RWPE1 (cell line): ENCODE data around the gene FAM237B.
A peak's percentile ranks its signal among the peaks of the same experiment; 100 is the strongest.

Source experiments
- CTCF ChIA-PET: fragments of 350-600 bp; sonication (Branson Sonifier 250); formaldehyde crosslinking; extraction: SDS; loops from one replicate; lab custom pipeline; 2021; lab: Yijun Ruan, JAX
- POLR2A ChIA-PET: fragments of 400-600 bp; formaldehyde crosslinking; extraction: SDS; loops from one replicate; lab custom pipeline; 2020; ENCODE audit warnings: antibody characterized with exemption; ENCODE audit not compliant: low non-redundant PET; lab: Yijun Ruan, JAX
- DNase-seq: peaks from one replicate; pipeline ENCODE4 v3.0.0; 2012; ENCODE audit warnings: low spot score
- H3K27ac ChIP-seq: fragments of 450-650 bp; 2 replicates; pipeline ENCODE4 v1.5.1; 2017
- CTCF ChIP-seq: fragments of 450-650 bp; conservative IDR thresholded peaks from 2 replicates; pipeline ENCODE4 v1.5.1; 2017; ENCODE audit warnings: low read depth, mild to moderate bottlenecking

Gene FAM237B

GRCh38 chr7:90322837-90323236, 1.7 kb upstream of the FAM237B start:
- ChIA-PET POLR2A (no interaction called here), CTCF (interaction anchor here (1.4 kb wide), 1 partner anchor 11 kb away, joined by 5 read pairs; no protein-coding TSS in a partner anchor)
- TF ChIP-seq CTCF, result no peak
- no peak overlapping the region for H3K27ac ChIP-seq
- no peak for DNase-seq

GRCh38 chr7:90320418-90320800, 695 bp downstream of the FAM237B start:
- no peak overlapping the region for H3K27ac ChIP-seq
- no peak for TF ChIP-seq CTCF
- ChIA-PET POLR2A (no interaction called here), CTCF (interaction anchor here (0.6 to 1.1 kb wide), 3 partner anchors 100 to 1052 kb away, joined by 3 to 6 read pairs (median 4); no protein-coding TSS in a partner anchor)
- DNase-seq, result no peak

- no peak overlapping the region for H3K27ac ChIP-seq
- DNase-seq, result no peak
- ChIA-PET POLR2A (no interaction called here), CTCF (interaction anchor here (0.8 kb wide), 1 partner anchor 100 kb away, joined by 3 read pairs; no protein-coding TSS in a partner anchor)
- TF ChIP-seq CTCF, result no peak
These were observed 1.1 kb downstream of the FAM237B start for GRCh38 chr7:90320014-90320413.

- no peak for TF ChIP-seq CTCF
- no peak overlapping the region for H3K27ac ChIP-seq
- CTCF ChIA-PET, result interaction anchor here (1.4 kb wide), 1 partner anchor 114 kb away, joined by 3 read pairs; no protein-coding TSS in a partner anchor
- POLR2A ChIA-PET, result no interaction called here
- DNase-seq, result no peak
These were observed 7.2 kb downstream of the FAM237B start for GRCh38 chr7:90313907-90314306.

GRCh38 chr7:90312745-90313144, 8.4 kb downstream of the FAM237B start:
- TF ChIP-seq CTCF, result 0 out of 2 replicates have a peak, but pooled peaks have one; percentile 9
- ChIA-PET POLR2A (no interaction called here), CTCF (interaction anchor here (0.7 to 1.5 kb wide), 3 partner anchors 9 to 115 kb away, joined by 3 to 10 read pairs (median 5); no protein-coding TSS in a partner anchor)
- DNase-seq, result no peak
- no peak overlapping the region for H3K27ac ChIP-seq

GRCh38 chr7:90311175-90311574, 9.9 kb downstream of the FAM237B start:
- ChIA-PET CTCF (no interaction called here), POLR2A (no interaction called here)
- DNase-seq, result no peak
- H3K27ac ChIP-seq, result no peak overlapping the region
- TF ChIP-seq CTCF, result no peak
